Stimulated activated CD8-positive, alpha-beta memory T cell treated with anti-CD3 and anti-CD28 coated beads, Interleukin-7, amount 100 ng/mL, for 4 hours (primary cell): ENCODE measurements around the gene CDKN2A.
A peak's percentile ranks its signal among the peaks of the same experiment; 100 is the strongest.

Experiments used
- DNase-seq, 2 donors: peaks; one replicate each; pipeline ENCODE4 v3.0.0-alpha.2; 2020; ENCODE audit warnings: low read depth in 2 of 2

The CDKN2A gene

DNA sequence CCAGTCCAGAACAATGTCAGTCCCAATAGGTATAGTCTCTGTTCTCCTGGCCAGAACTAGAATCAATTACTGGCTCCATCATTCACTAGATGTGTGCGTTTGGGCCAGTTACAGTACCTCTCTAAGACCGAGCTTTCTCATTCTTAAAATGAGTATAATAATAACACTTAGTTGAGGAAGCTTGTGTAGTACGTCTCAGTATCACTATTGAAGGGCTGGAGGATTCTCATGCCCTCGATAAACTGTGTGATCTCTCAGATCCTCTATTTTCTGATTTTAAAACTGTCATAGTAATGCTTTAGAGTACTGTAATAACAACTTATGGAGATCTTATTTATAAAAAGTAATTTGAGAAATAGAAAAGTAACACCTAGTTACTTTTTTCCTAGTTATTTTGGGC is 50.7 kb downstream of the CDKN2A start:
- DNase-seq, result no peak

DNA sequence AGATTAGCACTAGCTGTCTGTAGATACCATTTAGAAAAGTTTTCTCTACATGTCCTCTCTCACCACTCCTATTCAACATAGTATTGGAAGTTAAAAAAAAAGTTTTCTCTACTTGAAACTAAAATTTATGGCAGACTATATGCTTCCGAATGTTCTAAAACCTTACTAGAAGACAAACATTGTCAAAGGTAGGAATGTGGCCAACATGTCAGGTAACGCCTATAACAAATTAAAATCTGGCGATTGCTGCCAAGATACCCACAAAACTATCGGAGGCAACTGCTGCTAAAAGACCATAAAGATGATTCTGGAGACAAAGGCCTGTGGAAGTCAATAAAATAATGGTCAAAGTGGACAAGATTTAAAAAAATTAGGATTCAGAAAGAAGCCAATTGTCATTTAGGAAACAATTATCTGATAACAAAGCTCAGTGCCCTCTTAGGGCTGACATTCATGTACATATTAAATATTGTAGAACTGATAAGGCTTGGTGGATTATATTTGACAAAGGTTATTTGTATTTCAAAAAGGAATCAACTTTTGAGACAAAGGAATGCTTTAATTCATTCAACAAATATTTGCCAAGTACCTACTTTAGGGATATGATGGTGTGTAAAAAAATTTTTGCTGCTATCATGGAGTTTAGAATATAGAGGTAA is 52.7 kb downstream of the CDKN2A start:
- no peak for DNase-seq

- DNase-seq, result no peak
Observed at GRCh38 chr9:21936161-21936560, 58.0 kb downstream of the CDKN2A start.

DNA sequence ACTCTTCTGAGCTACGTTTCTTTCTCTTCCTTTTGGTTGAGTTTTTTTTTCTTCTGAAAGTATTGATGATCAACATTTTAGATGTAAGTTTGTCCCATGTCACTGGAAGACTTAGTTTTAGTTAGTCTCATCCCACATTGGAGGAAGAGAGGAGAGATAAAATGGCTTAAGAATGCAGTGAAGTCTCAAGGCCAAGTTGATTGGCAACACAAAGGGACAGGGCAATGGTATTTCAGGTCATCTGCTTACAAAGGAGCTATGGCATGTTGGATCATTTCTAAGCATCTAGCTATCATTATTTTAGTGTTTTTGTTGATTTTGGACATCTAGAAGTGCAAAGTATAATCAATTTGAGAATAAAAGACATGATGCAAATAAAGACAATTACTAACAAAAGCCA is 58.6 kb downstream of the CDKN2A start:
- DNase-seq, result no peak

DNA sequence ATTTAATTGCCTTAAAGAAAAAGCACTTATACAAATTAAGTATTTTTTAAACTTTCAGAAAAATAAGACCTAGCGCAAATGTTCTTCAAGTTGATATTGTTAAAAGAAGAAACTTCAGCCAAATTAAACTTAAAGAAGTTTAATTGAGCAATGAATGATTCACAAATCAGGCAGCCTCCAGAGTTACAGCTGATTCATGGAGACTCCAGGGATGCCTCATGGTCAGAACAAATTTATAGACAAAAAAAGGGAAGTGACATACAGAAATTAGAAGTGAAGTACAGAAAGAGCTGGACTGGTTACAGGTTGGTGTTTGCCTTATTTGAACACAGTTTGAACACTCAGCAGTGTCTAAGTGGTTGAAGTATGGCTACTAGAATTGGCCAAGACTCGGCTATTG is 60.3 kb downstream of the CDKN2A start:
- no peak for DNase-seq

DNA sequence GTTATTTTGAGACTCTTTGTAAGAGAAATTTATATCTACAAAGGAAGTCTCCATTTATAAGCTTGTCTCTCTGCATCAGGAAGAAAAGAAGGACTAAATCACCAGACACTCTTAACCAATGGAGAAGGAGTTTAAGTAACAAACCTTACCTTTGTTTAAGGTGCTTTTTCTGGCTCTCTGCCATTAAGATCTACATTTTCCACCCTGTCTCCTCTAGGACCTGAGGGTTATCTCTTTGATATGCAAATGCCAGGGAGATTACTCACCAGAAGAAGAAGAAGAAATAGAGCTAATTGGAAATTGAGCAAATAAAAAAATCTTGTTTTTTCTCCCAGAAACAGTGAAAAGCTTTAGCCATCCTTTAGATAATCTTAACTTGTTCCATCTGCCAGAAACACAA is 60.9 kb downstream of the CDKN2A start:
- DNase-seq, result no peak

GRCh38 chr9:21931428-21931827 is 62.8 kb downstream of the CDKN2A start:
- DNase-seq, result no peak

DNA sequence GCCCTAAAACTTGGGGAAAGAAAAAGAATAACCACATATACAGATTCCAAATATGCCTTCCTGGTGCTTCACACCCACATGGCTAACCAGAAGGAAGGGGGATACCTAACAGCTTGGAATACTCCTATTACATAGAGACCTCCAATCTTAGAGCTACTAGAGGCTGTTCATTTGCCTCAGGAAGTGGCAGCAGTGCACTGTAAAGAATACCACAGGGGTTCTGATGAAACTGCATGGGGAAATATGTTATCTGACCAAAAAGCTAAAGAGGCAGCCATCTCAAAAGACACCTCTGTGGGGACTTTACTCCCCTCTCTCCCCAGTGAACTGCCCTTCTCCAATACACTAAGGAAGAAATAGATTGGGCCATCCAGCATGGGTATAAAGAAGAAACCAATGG is 66.4 kb downstream of the CDKN2A start:
- DNase-seq, result no peak

GRCh38 chr9:21923694-21924093 is 70.5 kb downstream of the CDKN2A start:
- DNase-seq, result no peak

- peak in 1 of 2 donors; percentile 5 for DNase-seq
Observed at GRCh38 chr9:21919377-21920362, 74.5 kb downstream of the CDKN2A start.
